GM12801 (cell line): Measurements from ENCODE around the gene PRMT9.

Experiments
- CTCF ChIP-seq: IDR thresholded peaks from one replicate; pipeline ENCODE4 v1.5.1; 2011; ENCODE audit warnings: control low read depth; ENCODE audit not compliant: insufficient read length; ENCODE audit errors: extremely low read depth

Gene PRMT9

GRCh38 chr4:147633113-147633512, 50.9 kb downstream of the PRMT9 start:
- TF ChIP-seq CTCF = no peak

DNA sequence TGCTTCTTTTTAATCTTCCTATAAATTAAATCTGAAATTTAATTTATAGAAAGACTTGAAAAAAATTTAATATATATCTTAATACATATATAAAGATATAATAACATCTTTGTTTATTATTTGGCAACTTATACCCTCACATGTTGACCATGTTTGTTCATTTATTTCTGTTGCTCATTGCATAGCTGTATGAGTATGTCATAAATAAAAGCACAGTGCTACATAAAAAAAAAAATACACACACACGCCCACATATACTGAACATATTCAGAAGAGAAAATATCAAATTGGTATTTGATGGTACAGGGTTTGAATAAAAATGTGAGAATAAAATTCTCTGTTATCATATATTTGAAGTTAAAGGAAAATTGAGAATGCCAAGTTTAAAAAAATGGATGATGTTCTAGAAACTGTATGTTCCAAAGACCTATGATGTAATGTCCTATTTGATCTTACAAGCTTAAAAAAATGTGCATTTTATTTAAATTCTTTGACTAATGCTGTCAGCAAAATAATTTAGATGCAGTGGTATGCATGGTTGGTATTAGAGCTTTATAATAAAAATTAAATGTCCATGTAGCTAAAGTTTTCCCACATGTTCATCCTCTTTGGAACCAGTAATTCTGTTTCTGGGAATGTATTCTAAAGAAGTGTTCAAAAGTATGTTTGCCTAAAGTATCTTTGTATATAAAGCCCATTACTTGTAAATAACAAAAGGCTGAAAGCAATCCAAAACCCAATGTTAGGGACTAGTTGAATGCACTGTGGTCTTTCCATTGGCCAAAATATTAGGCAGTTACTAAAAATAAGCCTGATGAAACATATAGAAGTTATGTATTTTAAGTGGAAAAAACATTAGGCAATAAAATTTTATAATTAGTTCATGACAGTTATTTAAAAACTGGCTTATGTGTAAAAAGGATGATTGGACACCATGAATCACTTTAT, 53.9 kb downstream of the PRMT9 start:
- TF ChIP-seq CTCF = no peak

- TF ChIP-seq CTCF = no peak
Observed at GRCh38 chr4:147628415-147628814, 55.5 kb downstream of the PRMT9 start.

- TF ChIP-seq CTCF = no peak
Observed at GRCh38 chr4:147626903-147627302, 57.1 kb downstream of the PRMT9 start.

- no peak for TF ChIP-seq CTCF
Observed at GRCh38 chr4:147625733-147626132, 58.2 kb downstream of the PRMT9 start.

DNA sequence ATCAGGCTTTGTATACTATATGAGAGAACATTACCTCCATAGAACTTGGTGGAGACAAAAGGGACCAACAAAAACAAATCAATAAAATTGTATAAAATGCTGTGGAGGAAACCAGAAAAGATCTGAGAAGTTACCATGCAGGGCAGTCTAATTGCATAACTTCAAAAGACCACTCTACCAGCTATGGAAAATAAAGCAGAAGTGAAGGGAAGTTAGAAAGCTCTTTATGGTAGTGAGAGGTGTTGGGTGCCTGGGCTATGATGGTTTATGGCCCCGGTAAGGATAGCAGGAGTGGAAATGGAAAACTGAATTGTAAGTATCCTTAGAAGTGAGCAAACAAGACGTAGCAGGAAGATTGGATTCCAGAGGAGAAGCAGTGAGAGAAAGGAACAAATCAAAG, 63.6 kb downstream of the PRMT9 start:
- no peak for TF ChIP-seq CTCF

GRCh38 chr4:147617841-147618691, 65.9 kb downstream of the PRMT9 start:
- TF ChIP-seq CTCF = no peak
